Lung (tissue), 12 donors: ENCODE measurements around the gene STIP1. TPM values are rescaled to one million over a fixed set of nuclear protein-coding genes. Genes with fewer than 3 reads are reported as not detected.

Experiments
- ATAC-seq: fragments of 200-7000 bp; cut with Tn5 transposase; one replicate; pipeline ENCODE4 v1.9.1; 2020; ENCODE audit warnings: moderate number of reproducible peaks; ENCODE audit not compliant: insufficient read depth, low FRiP score
- DNase-seq, 3 donors: peaks; one replicate each; pipeline ENCODE4 v3.0.0-alpha.2; 2013 to 2017
- H3K27ac ChIP-seq, 2 donors: one replicate each; pipeline ENCODE4 v1.5.1; 2013; ENCODE audit warnings: mild to moderate bottlenecking in 2 of 2, moderate library complexity in 2 of 2, control low read depth in 1 of 2, inconsistent platforms in 1 of 2, low read depth in 1 of 2, low read length in 1 of 2
- H3K27me3 ChIP-seq, 3 donors: one replicate each; pipeline ENCODE4 v1.5.1; 2013; ENCODE audit warnings: low read length in 2 of 3; ENCODE audit not compliant: control insufficient read depth in 3 of 3, insufficient read depth in 3 of 3
- H3K36me3 ChIP-seq, 4 donors: one replicate each; pipeline ENCODE4 v1.5.1; 2013; ENCODE audit warnings: low read length in 4 of 4, mild to moderate bottlenecking in 1 of 4, moderate library complexity in 1 of 4; ENCODE audit not compliant: control insufficient read depth in 4 of 4, insufficient read depth in 4 of 4
- H3K4me1 ChIP-seq, 5 donors: one replicate each; pipeline ENCODE4 v1.5.1; 2013; ENCODE audit warnings: low read length in 5 of 5, mild to moderate bottlenecking in 2 of 5, moderate library complexity in 1 of 5; ENCODE audit not compliant: control insufficient read depth in 5 of 5, insufficient read depth in 5 of 5
- H3K4me3 ChIP-seq: one replicate; pipeline ENCODE4 v1.5.1; 2013; ENCODE audit warnings: mild to moderate bottlenecking, control low read depth, moderate library complexity
- H3K9ac ChIP-seq, 2 donors: one replicate each; pipeline ENCODE4 v1.5.1; 2013; ENCODE audit warnings: low read length in 2 of 2, control low read depth in 1 of 2; ENCODE audit not compliant: insufficient read depth in 1 of 2
- H3K9me3 ChIP-seq, 4 donors: one replicate each; pipeline ENCODE4 v1.5.1; 2013; ENCODE audit warnings: low read length in 3 of 4, mild to moderate bottlenecking in 1 of 4, moderate library complexity in 1 of 4; ENCODE audit not compliant: control insufficient read depth in 4 of 4, insufficient read depth in 3 of 4
- CTCF ChIP-seq: IDR thresholded peaks from 2 replicates; pipeline ENCODE4 v1.5.1; 2012; ENCODE audit warnings: mild to moderate bottlenecking; ENCODE audit errors: control extremely low read depth, extremely low read depth
- WGBS, 2 donors: extraction: QIAGEN DNeasy Blood & Tissue Kit; methylation state at CpG; one replicate each; pipeline ENCODE4 v1.1.7; 2013; 5-methylcytosine and 5-hydroxymethylcytosine counted together
- polyA plus RNA-seq, 2 donors: library from polyadenylated mRNA; stranded (reverse); fragments of 200-250 nt; gene quantifications; one replicate each; pipeline ENCODE4 v1.2.1, GENCODE V29; 2013
- total RNA-seq, 2 donors: library from RNA; depleted of rRNA in 1 of 2; stranded (reverse); fragments of >200 nt in 1 of 2; gene quantifications; one replicate each; pipeline ENCODE4 v1.2.1, GENCODE V29; 2014 to 2021
- donor health status: control.
- donor health status: control.
- donor health status: Bipolar disorder and iron deficiency.
- donor health status: healthy.
- donor health status: DM: yes; HTN: yes; CAD: no.

Gene STIP1
- total and polyA plus RNA-seq, 4 donors = 75.9 to 122 (median 94.8) TPM

- H3K27me3 ChIP-seq = no peaks in the 10 kb centered on the region
- DNase-seq (peak; percentile 36 to 45 (median 38)), ATAC-seq (peak; percentile 37)
- peaks cover 0 to 14% (median 2%) of the 10 kb centered on the region in 4 donors for H3K36me3 ChIP-seq
- H3K4me1 ChIP-seq = peaks cover 0 to 35% (median 4%) of the 10 kb centered on the region in 5 donors
- peak overlapping the region; percentile 70 to 77 for H3K9ac ChIP-seq
- TF ChIP-seq CTCF = no peak
- H3K27ac ChIP-seq = peak overlapping the region; percentile 91 to 93
- no peaks in the 10 kb centered on the region for H3K9me3 ChIP-seq
- peak overlapping the region; percentile 64 for H3K4me3 ChIP-seq
- 6 to 9% methylated on average over 25 to 26 of the region's 26 CpGs for WGBS, 2 donors
These were observed 40.6 kb downstream of the STIP1 start for GRCh38 chr11:64226507-64227051.

GRCh38 chr11:64227405-64227956 lies 41.5 kb downstream of the STIP1 start:
- H3K27ac ChIP-seq = peak overlapping the region in 1 of 2 donors; percentile 93
- no peak for DNase-seq

DNA sequence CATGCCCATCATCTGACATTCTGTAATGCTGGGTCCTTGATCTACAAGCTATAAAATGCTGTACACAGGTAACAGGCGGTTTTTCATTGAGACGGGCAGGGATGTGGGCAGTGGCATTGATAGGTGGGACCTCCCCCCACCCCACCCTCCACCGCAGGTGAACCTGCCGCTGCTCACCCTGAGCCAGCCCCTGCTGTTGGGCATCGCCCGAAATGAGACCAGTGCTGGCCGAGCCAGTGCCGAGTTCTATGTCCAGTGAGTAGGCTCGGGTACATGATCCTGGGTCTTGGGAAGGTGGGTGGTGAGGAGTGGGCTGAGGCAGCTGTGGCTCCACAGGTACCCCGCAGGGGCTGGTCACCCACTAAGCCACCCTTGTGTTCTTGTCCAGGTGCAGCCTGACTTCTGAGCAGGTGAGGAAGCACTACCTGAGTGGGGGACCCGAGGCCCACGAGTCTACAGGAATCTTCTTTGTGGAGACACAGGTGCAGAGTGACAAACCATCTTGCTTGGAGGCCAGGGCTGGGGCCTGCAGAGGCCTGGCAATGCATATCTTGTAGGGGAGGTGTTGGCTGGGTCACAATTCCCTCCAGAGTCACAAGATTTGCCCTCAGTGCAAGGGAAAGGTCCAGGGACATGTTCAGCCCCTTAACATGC lies 43.2 kb downstream of the STIP1 start:
- H3K9ac ChIP-seq = peak overlapping the region in 1 of 2 donors; percentile 55
- WGBS, 2 donors = 92 to 98% methylated on average over 12 of the region's 12 CpGs
- H3K9me3 ChIP-seq = no peaks in the 10 kb centered on the region

More at GRCh38 chr11:64227405-64227956, 41.5 kb downstream of the STIP1 start:
- Histone ChIP-seq H3K9me3 (no peaks in the 10 kb centered on the region), H3K36me3 (peaks cover 0 to 14% (median 2%) of the 10 kb centered on the region in 4 donors), H3K4me1 (peaks cover 0 to 35% (median 4%) of the 10 kb centered on the region in 5 donors), H3K9ac (peak overlapping the region in 1 of 2 donors; percentile 13), H3K27me3 (no peaks in the 10 kb centered on the region), H3K4me3 (no peak overlapping the region)
- ATAC-seq = no peak
- 83 to 86% methylated on average over 3 of the region's 3 CpGs for WGBS, 2 donors
- TF ChIP-seq CTCF = no peak

More for the DNA sequence above, 43.2 kb downstream of the STIP1 start:
- H3K27me3 ChIP-seq = no peaks in the 10 kb centered on the region
- TF ChIP-seq CTCF = no peak
- ATAC-seq (no peak), DNase-seq (no peak)
- no peak overlapping the region for H3K4me3 ChIP-seq
- peaks cover 0 to 3% (median 0%) of the 10 kb centered on the region in 4 donors for H3K36me3 ChIP-seq
- H3K4me1 ChIP-seq = peaks cover 0 to 41% (median 6%) of the 10 kb centered on the region in 5 donors
- H3K27ac ChIP-seq = peak overlapping the region in 1 of 2 donors; percentile 90
